ENCODE data around the gene THAP4.

Gene THAP4

GRCh38 chr2:241657786-241658254 is 20.9 kb upstream of the THAP4 start:
- no peak overlapping the region for H3K4me3 ChIP-seq (ENCODE audit: low read depth, low read length)
- TF ChIP-seq MAX (IDR thresholded peaks at IDR 0.05; ENCODE audit: low read depth, low read length) (no peak), POLR2A (IDR thresholded peaks at IDR 0.05; ENCODE audit: extremely low read depth, insufficient read length) (no peak), MYC (IDR thresholded peaks at IDR 0.05; ENCODE audit: low read depth, low read length) (no peak), CTCF (IDR thresholded peaks at IDR 0.05; ENCODE audit: low read depth, low read length) (no peak)
- DNase-seq (ENCODE audit: low read depth), result no peak

GRCh38 chr2:241656190-241656741 is 19.3 kb upstream of the THAP4 start:
- DNase-seq (ENCODE audit: low read depth), result no peak
- no peak overlapping the region for H3K4me3 ChIP-seq (ENCODE audit: low read depth, low read length)
- TF ChIP-seq MYC (IDR thresholded peaks at IDR 0.05; ENCODE audit: low read depth, low read length) (no peak), POLR2A (IDR thresholded peaks at IDR 0.05; ENCODE audit: extremely low read depth, insufficient read length) (no peak)

- DNase-seq (ENCODE audit: low read depth), result no peak
- H3K4me3 ChIP-seq (ENCODE audit: low read depth, low read length), result no peak overlapping the region
- TF ChIP-seq MYC (IDR thresholded peaks at IDR 0.05; ENCODE audit: low read depth, low read length) (no peak), CTCF (IDR thresholded peaks at IDR 0.05; ENCODE audit: low read depth, low read length) (no peak), POLR2A (IDR thresholded peaks at IDR 0.05; ENCODE audit: extremely low read depth, insufficient read length) (no peak), MAX (IDR thresholded peaks at IDR 0.05; ENCODE audit: low read depth, low read length) (no peak)
These were observed 18.7 kb upstream of the THAP4 start for GRCh38 chr2:241655516-241656189.

GRCh38 chr2:241654551-241654950 is 17.6 kb upstream of the THAP4 start:
- no peak for TF ChIP-seq MAX (IDR thresholded peaks at IDR 0.05; ENCODE audit: low read depth, low read length)
- no peak for TF ChIP-seq MYC (IDR thresholded peaks at IDR 0.05; ENCODE audit: low read depth, low read length)
- no peak for TF ChIP-seq POLR2A (IDR thresholded peaks at IDR 0.05; ENCODE audit: extremely low read depth, insufficient read length)
- no peak for TF ChIP-seq CTCF (IDR thresholded peaks at IDR 0.05; ENCODE audit: low read depth, low read length)
- no peak for DNase-seq (ENCODE audit: low read depth)
- H3K4me3 ChIP-seq (ENCODE audit: low read depth, low read length), result no peak overlapping the region

GRCh38 chr2:241653210-241653750 is 16.3 kb upstream of the THAP4 start:
- no peak for DNase-seq (ENCODE audit: low read depth)
- H3K4me3 ChIP-seq (ENCODE audit: low read depth, low read length), result no peak overlapping the region
- TF ChIP-seq CTCF (IDR thresholded peaks at IDR 0.05; ENCODE audit: low read depth, low read length) (no peak), MYC (IDR thresholded peaks at IDR 0.05; ENCODE audit: low read depth, low read length) (no peak), MAX (IDR thresholded peaks at IDR 0.05; ENCODE audit: low read depth, low read length) (no peak), POLR2A (IDR thresholded peaks at IDR 0.05; ENCODE audit: extremely low read depth, insufficient read length) (no peak)

GRCh38 chr2:241652722-241653121 is 15.8 kb upstream of the THAP4 start:
- no peak for TF ChIP-seq POLR2A (IDR thresholded peaks at IDR 0.05; ENCODE audit: extremely low read depth, insufficient read length)
- TF ChIP-seq MYC (IDR thresholded peaks at IDR 0.05; ENCODE audit: low read depth, low read length), result no peak
- TF ChIP-seq MAX (IDR thresholded peaks at IDR 0.05; ENCODE audit: low read depth, low read length), result no peak
- TF ChIP-seq CTCF (IDR thresholded peaks at IDR 0.05; ENCODE audit: low read depth, low read length), result no peak
- no peak overlapping the region for H3K4me3 ChIP-seq (ENCODE audit: low read depth, low read length)
- no peak for DNase-seq (ENCODE audit: low read depth)

Data from NB4 (cell line).